GM08714 (cell line): ENCODE results near the gene FAM135A.
"Not testable (repeated sequence)": the region's sequence is repeated elsewhere in the genome, so short reads cannot be mapped to it uniquely, and the experiment has no call there.

Experiments
- H3K4me3 ChIP-seq: fragments of 200-500 bp; sonication (Bioruptor generic); 2 replicates; pipeline ENCODE4 v1.5.1; 2014; ENCODE audit warnings: mild to moderate bottlenecking, low read length, inconsistent platforms
- ZNF274 ChIP-seq: IDR thresholded peaks from 2 replicates; pipeline ENCODE4 v1.6.1; 2012; ENCODE audit warnings: mild to moderate bottlenecking, low read depth, low read length

Gene FAM135A

GRCh38 chr6:70412252-70413113 lies 825 bp upstream of the FAM135A start:
- peak overlapping the region; percentile 85 for H3K4me3 ChIP-seq
- no peak for TF ChIP-seq ZNF274

GRCh38 chr6:70413992-70414494 lies 735 bp downstream of the FAM135A start:
- TF ChIP-seq ZNF274 = no peak
- H3K4me3 ChIP-seq = peak overlapping the region; percentile 99

- no peak for TF ChIP-seq ZNF274
- peak overlapping the region; percentile 99; the same call in 1 of the 2 replicates for H3K4me3 ChIP-seq
These were observed 1.5 kb downstream of the FAM135A start for GRCh38 chr6:70414813-70415212.

GRCh38 chr6:70415247-70415646 lies 1.9 kb downstream of the FAM135A start:
- H3K4me3 ChIP-seq = peak overlapping the region; percentile 99; the same call in 1 of the 2 replicates
- no peak for TF ChIP-seq ZNF274

GRCh38 chr6:70415660-70416059 lies 2.4 kb downstream of the FAM135A start:
- no peak for TF ChIP-seq ZNF274
- no peak overlapping the region; the same call in 1 of the 2 replicates for H3K4me3 ChIP-seq

GRCh38 chr6:70421509-70421908 lies 8.2 kb downstream of the FAM135A start:
- H3K4me3 ChIP-seq = no peak overlapping the region
- no peak for TF ChIP-seq ZNF274

GRCh38 chr6:70423189-70424134 lies 10.2 kb downstream of the FAM135A start:
- no peak overlapping the region for H3K4me3 ChIP-seq
- TF ChIP-seq ZNF274 = no peak

- no peak overlapping the region for H3K4me3 ChIP-seq
- TF ChIP-seq ZNF274 = no peak
These were observed 11.0 kb downstream of the FAM135A start for GRCh38 chr6:70424291-70424690.

- no peak for TF ChIP-seq ZNF274
- H3K4me3 ChIP-seq = no peak overlapping the region
These were observed 23.0 kb downstream of the FAM135A start for GRCh38 chr6:70436320-70436719.

- no peak overlapping the region for H3K4me3 ChIP-seq
- TF ChIP-seq ZNF274 = no peak
These were observed 31.7 kb downstream of the FAM135A start for GRCh38 chr6:70445001-70445400.

- not testable (repeated sequence) for H3K4me3 ChIP-seq
These were observed 34.2 kb downstream of the FAM135A start for GRCh38 chr6:70447343-70448070.

GRCh38 chr6:70453899-70454298 lies 40.6 kb downstream of the FAM135A start:
- H3K4me3 ChIP-seq = not testable (repeated sequence)

- no peak for TF ChIP-seq ZNF274
- no peak overlapping the region for H3K4me3 ChIP-seq
These were observed 43.4 kb downstream of the FAM135A start for GRCh38 chr6:70456735-70457134.

GRCh38 chr6:70459235-70459634 lies 45.9 kb downstream of the FAM135A start:
- TF ChIP-seq ZNF274 = no peak
- no peak overlapping the region for H3K4me3 ChIP-seq

GRCh38 chr6:70459699-70460098 lies 46.4 kb downstream of the FAM135A start:
- H3K4me3 ChIP-seq = not testable (repeated sequence)
